Psoas muscle (tissue), 8 donors: Measurements from ENCODE around the gene SPATA18. TPM values are rescaled to one million over a fixed set of nuclear protein-coding genes. Genes with fewer than 3 reads are reported as not detected.

Experiments
- ATAC-seq, 4 donors: fragments of 200-7000 bp; cut with Tn5 transposase; one replicate each; pipeline ENCODE4 v1.9.1; 2020; ENCODE audit warnings: moderate library complexity in 3 of 4, mild to moderate bottlenecking in 2 of 4
- DNase-seq, 2 donors: peaks; one replicate each; pipeline ENCODE4 v3.0.0-alpha.2; 2020
- H3K27ac ChIP-seq: fragments of 200-600 bp; one replicate; pipeline ENCODE4 v1.8.0; 2022
- H3K27me3 ChIP-seq, 3 donors: fragments of 200-600 bp in 1 of 3; one replicate each; pipeline versions ENCODE4 v1.6.1 to v1.8.0; 2013 to 2022; ENCODE audit warnings: low read length in 2 of 3, mild to moderate bottlenecking in 2 of 3, moderate library complexity in 1 of 3; ENCODE audit not compliant: insufficient read depth in 3 of 3
- H3K36me3 ChIP-seq, 2 donors: fragments of 200-600 bp in 1 of 2; one replicate each; pipeline versions ENCODE4 v1.6.1 to v1.8.0; 2013 to 2022; ENCODE audit warnings: low read depth in 1 of 2, mild to moderate bottlenecking in 1 of 2, moderate library complexity in 1 of 2; ENCODE audit not compliant: insufficient read depth in 1 of 2
- H3K4me1 ChIP-seq: fragments of 200-600 bp; one replicate; pipeline ENCODE4 v1.8.0; 2022
- H3K4me3 ChIP-seq: fragments of 200-600 bp; one replicate; pipeline ENCODE4 v1.8.0; 2022; ENCODE audit warnings: mild to moderate bottlenecking
- H3K9me3 ChIP-seq: fragments of 200-600 bp; one replicate; pipeline ENCODE4 v1.8.0; 2022
- WGBS, 3 donors: extraction: QIAGEN DNeasy Blood & Tissue Kit; methylation state at CpG; one replicate each; pipeline versions ENCODE4 v1.1.6 to v1.1.7; 2013; 5-methylcytosine and 5-hydroxymethylcytosine counted together
- intact Hi-C, 2 donors: fragments of 100-400 bp; cut with DNase I; formaldehyde crosslinking; loops; one replicate each; pipeline versions ENCODE4 v1.11.0 to v1.14.2; 2022
- long read RNA-seq, 2 donors: library from polyadenylated mRNA; unstranded; transcript quantifications; one replicate each; pipeline ENCODE4 v2.0.0, GENCODE V29; 2021
- polyA plus RNA-seq, 3 donors: library from polyadenylated mRNA; stranded (reverse); fragments of 200-250 nt; gene quantifications; one replicate each; pipeline ENCODE4 v1.2.3, GENCODE V29; 2013
- total RNA-seq, 4 donors: library from RNA; stranded (reverse); fragmentation: NEBNext Ultra II Directional in 2 of 4; extraction: Animal tissue kit (Norgen Biotek cat#: 25700) in 2 of 4; gene quantifications; one replicate each; pipeline versions ENCODE4 v1.2.1 to v1.2.4, GENCODE V29; 2021 to 2023
- TF ChIP-seq, protein P1 (sequence below): fragments of 200-600 bp; IDR thresholded peaks from one replicate; pipeline ENCODE4 v1.8.0; 2022; ENCODE audit warnings: antibody characterized with exemption
- donor health status: healthy with polysubstance abuse.
- donor health status: DM: no; HTN: no; CAD: no; lungs with moderate emphysema.
- donor health status: Bipolar disorder and iron deficiency.
- donor health status: healthy.
- donor health status: DM: yes; HTN: yes; CAD: no.
- donor health status: DM: no; HTN: no; CAD: no.
- donor health status: DM: no; HTN: no; CAD: no.
- donor health status: DM: yes; HTN: yes; CAD: no.

SPATA18 gene, protein sequence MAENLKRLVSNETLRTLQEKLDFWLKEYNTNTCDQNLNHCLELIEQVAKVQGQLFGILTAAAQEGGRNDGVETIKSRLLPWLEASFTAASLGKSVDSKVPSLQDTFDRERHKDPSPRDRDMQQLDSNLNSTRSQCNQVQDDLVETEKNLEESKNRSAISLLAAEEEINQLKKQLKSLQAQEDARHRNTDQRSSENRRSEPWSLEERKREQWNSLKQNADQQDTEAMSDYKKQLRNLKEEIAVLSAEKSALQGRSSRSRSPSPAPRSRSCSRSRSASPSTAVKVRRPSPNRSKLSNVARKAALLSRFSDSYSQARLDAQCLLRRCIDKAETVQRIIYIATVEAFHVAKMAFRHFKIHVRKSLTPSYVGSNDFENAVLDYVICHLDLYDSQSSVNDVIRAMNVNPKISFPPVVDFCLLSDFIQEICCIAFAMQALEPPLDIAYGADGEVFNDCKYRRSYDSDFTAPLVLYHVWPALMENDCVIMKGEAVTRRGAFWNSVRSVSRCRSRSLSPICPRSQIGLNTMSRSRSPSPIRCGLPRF
- total RNA-seq: 1 to 10 TPM in 3 of 4 donors, under 1 TPM in 1; 0.74 to 2.5 (median 1.3) TPM
- polyA plus RNA-seq: under 1 TPM; 0.14 to 0.88 (median 0.14) TPM
- long read RNA-seq, donor 1, partial matches to known transcripts: 1 of 1 reads
- long read RNA-seq, donor 1, other reads (novel, unspliced or antisense): 0 of 1 reads
- long read RNA-seq, donor 2, partial matches to known transcripts: 0 of 2 reads
- long read RNA-seq, donor 2, other reads (novel, unspliced or antisense): 2 of 2 reads

DNA sequence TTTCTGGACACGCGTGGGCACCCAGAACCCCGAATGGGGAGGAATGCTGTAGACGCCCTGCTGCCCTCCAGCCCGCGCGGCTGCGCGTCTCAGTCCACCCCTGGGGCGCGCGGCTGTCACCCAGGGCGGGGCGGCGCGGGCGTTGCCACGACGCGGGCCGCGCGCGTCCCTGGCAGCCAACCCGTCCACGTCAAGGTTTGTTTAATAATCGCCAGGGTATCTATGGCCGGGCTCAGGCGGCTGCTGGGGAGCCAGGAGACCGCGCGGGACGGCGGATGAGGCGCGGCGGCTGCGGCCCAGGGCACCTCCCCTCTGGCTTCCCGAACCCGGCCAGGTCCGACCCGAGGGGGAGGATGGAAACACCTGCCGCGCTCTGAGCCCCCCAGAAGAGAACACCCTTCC is at the start of gene SPATA18:
TSS of gene SPATA18 (plus strand) at position 92 of the 402 bp plus-strand sequence. CDS start 401 bp downstream, outside the sequence.
- Histone ChIP-seq H3K36me3 (no peaks in the 10 kb centered on the region), H3K4me1 (peaks cover 4% of the 10 kb centered on the region), H3K4me3 (peak within 1 kb of the TSS; percentile 80), H3K9me3 (no peaks in the 10 kb centered on the region), H3K27me3 (peaks cover 0 to 5% (median 0%) of the 10 kb centered on the region in 3 donors), H3K27ac (peak within 1 kb of the TSS; percentile 61)
- ATAC-seq (peak; percentile 76 to 86 (median 80)), DNase-seq (peak; percentile 41 to 57)
- 1% methylated on average over 40 to 44 of the region's 44 CpGs for WGBS, 3 donors
- TF ChIP-seq, protein P1, sequence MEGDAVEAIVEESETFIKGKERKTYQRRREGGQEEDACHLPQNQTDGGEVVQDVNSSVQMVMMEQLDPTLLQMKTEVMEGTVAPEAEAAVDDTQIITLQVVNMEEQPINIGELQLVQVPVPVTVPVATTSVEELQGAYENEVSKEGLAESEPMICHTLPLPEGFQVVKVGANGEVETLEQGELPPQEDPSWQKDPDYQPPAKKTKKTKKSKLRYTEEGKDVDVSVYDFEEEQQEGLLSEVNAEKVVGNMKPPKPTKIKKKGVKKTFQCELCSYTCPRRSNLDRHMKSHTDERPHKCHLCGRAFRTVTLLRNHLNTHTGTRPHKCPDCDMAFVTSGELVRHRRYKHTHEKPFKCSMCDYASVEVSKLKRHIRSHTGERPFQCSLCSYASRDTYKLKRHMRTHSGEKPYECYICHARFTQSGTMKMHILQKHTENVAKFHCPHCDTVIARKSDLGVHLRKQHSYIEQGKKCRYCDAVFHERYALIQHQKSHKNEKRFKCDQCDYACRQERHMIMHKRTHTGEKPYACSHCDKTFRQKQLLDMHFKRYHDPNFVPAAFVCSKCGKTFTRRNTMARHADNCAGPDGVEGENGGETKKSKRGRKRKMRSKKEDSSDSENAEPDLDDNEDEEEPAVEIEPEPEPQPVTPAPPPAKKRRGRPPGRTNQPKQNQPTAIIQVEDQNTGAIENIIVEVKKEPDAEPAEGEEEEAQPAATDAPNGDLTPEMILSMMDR: no peak
- intact Hi-C loops: no loop called here

DNA sequence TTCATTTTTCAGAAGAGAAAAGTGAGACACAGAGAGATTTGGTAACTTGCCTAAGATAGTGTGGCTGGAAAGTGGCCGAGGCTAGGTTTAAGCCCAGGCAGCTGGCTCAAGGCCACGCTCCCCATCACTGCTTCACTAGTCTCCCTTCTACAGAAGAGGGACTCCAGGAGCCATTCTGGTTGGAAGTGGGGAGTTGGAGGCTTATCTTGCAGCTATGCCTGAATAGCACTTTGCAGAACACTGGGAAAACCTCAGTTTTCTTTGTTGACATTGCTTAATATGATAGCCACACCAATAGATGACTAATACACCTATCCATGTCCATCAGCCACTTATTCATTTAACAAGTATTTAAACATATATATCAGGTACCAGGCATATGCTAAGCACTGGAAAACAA is 49.5 kb upstream of the SPATA18 start:
- intact Hi-C loops: loop anchor here in 1 of 2 donors (5.0 kb wide), 1 partner anchor 36 kb away; the partner anchor contains the start of gene SGCB
- Histone ChIP-seq H3K9me3 (no peaks in the 10 kb centered on the region), H3K4me3 (no peak overlapping the region), H3K4me1 (no peaks in the 10 kb centered on the region), H3K36me3 (peaks cover 0 to 23% of the 10 kb centered on the region in 2 donors), H3K27me3 (no peaks in the 10 kb centered on the region), H3K27ac (no peak overlapping the region)
- 58 to 69% (median 68%) methylated on average over 2 of the region's 2 CpGs for WGBS, 3 donors
- TF ChIP-seq, protein P1: no peak
- ATAC-seq (no peak), DNase-seq (no peak)

DNA sequence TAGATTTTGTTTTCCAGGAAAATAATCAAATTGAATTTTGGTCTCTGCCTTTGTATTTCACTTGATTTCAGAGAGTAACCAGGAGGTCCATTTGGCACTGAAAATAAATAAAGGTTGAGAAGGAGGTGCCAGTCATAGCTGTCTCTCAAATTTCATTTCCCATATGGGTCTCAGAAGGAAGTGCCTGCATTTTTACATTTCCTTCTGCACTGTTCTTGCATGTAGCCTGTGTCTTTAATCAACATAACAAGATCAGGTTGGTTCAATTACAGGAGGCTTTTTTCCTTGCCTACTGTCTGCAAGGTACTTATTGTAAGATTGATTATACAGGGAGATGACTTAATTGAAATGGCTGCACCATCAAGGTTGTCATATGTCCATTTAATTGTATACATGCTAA is 46.7 kb upstream of the SPATA18 start:
- TF ChIP-seq, protein P1: no peak
- no peak overlapping the region for H3K27ac ChIP-seq
- DNase-seq (no peak), ATAC-seq (no peak)
- peaks cover 0 to 13% of the 10 kb centered on the region in 2 donors for H3K36me3 ChIP-seq
- H3K4me3 ChIP-seq: no peak overlapping the region
- no peaks in the 10 kb centered on the region for H3K9me3 ChIP-seq
- intact Hi-C loops: loop anchor here in 1 of 2 donors (5.0 kb wide), 1 partner anchor 33 kb away; the partner anchor contains the start of gene SGCB
- no peaks in the 10 kb centered on the region for H3K27me3 ChIP-seq
- H3K4me1 ChIP-seq: no peaks in the 10 kb centered on the region

DNA sequence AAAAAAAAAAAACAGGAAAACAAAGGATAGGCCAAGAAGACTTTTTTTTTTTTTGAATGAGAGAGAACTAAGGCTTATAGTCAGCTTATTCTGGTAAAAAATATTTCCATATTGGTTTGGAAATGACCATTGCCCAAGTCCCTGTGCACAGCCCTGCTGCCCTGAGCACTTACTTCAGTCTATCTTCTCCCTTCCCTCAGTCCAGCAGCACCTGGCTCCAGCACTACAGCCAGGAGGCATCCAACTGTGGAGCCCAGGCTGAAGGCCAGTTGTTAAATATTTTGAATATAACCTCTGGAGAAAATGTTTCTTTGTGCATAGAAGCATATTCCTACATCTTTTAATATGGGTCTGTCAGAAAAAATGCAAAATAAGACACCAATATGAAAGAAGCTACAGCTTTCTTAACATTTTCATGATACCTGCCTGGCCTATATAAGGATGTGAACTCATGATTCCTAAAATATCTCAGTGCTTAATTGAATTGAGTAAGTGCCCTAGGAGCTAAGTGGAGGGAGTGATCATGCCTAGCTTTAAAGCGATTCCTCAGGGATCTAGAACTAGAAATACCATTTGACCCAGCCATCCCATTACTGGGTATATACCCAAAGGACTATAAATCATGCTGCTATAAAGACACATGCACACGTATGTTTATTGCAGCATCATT is 45.4 kb upstream of the SPATA18 start:
- Histone ChIP-seq H3K4me3 (no peak overlapping the region), H3K9me3 (no peaks in the 10 kb centered on the region), H3K27me3 (no peaks in the 10 kb centered on the region), H3K4me1 (no peaks in the 10 kb centered on the region), H3K27ac (no peak overlapping the region), H3K36me3 (peaks cover 0 to 18% of the 10 kb centered on the region in 2 donors)
- TF ChIP-seq, protein P1: no peak
- intact Hi-C loops: no loop called here
- ATAC-seq (peak in 3 of 4 donors; percentile 68 to 85 (median 82)), DNase-seq (no peak)
- 77 to 88% (median 83%) methylated on average over 1 of the region's 2 CpGs for WGBS, 3 donors
